Pulmonary artery endothelial cell (primary cell): ENCODE results near the gene CETP. TPM values are rescaled to one million over a fixed set of nuclear protein-coding genes. Genes with fewer than 3 reads are reported as not detected.
"Not testable (repeated sequence)": the region's sequence is repeated elsewhere in the genome, so short reads cannot be mapped to it uniquely, and the experiment has no call there.

ENCODE experiments used
- DNase-seq: peaks from one replicate; pipeline ENCODE4 v3.0.0-alpha.2; 2011; ENCODE audit warnings: low read depth, low spot score
- total RNA-seq: library from RNA; depleted of rRNA; stranded (reverse); fragments of >200 nt; gene quantifications from 2 replicates; pipeline ENCODE4 v1.2.3, GENCODE V29; 2014

CETP gene
- total RNA-seq, 1 donor from 2014 or later = 0.33 TPM

DNA sequence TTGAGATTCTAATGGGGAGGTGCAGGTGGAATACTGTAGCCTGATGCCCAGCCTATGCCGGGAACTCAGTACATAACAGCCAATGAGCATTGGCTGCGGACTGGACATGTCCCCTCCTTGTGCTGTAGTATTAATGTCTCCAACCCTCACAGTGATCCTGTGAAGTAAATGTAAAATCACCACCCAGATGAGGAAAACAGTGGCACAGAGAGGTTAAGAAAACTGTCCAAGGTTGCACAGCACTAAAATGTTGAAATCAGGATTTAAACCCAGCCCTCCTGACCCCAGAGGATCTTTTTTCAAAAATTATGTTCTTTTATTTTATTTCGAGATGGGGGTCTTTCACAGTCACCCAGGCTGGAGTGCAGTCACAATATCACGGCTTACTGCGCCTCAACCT lies 35.5 kb downstream of the CETP start:
- no peak for DNase-seq

- no peak for DNase-seq
These were observed 36.2 kb downstream of the CETP start for GRCh38 chr16:56997931-56998330.

GRCh38 chr16:56998352-56998751 lies 36.6 kb downstream of the CETP start:
- DNase-seq = no peak

DNA sequence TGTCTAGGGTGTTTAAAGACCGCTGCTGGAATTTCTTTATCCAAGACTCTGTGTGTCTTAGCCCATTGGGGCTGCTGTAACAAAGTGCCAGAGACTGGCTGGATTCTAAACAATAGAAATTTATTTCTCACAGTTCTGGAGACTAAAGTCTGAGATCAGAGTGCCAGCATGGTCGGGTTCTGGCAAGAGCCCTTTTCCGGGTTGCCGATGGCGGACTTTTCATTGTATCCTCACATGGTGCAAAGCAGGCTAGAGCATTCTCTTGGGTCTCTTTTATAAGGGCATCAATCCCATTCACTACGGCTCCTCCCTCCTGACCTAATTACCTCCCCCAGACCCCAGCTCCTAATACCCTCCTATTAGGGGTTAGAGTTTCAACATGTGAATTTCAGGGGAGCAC lies 37.1 kb downstream of the CETP start:
- DNase-seq = no peak

DNA sequence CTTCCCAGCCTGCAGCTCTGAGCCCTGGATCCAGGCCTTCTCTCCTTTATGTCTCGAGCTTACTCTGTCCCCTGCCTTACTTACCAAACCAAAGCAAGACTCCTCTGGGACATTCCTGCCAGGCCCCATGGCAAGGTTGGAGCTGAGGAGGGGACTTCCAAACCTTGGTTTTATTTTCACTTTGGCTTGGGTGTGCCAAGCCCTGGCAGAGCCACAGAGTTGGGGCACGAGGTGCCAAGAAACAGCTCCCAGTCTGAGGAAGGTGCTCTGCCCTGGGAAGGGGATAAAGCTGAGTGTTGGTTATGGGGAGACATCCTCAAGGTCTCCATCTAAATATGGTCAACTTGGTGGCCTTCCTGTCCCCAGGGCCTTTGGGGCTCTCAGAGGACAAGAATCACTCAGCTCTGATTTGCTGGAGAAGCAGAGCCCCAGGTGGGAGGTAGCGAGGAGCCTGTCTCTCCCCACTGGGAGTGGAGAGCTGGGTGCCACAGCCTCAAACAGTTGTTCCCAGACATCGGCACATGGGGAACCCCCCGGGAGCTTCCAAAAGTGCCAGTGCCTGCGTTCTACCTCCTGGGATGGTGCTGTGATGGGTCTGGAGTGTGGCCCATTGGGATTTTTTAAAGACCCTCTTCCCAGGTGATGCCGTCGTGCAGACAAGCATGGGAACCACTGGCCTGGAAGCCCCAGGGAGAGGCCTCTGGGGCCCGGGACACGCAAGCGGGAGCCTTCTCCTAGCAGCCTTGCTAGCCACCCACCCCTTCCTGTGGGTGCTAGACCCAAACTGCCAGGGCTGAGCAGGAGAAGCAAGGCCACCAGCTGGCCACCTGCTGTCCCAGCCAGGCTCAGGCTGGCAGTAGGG lies 37.9 kb downstream of the CETP start:
- no peak for DNase-seq

DNA sequence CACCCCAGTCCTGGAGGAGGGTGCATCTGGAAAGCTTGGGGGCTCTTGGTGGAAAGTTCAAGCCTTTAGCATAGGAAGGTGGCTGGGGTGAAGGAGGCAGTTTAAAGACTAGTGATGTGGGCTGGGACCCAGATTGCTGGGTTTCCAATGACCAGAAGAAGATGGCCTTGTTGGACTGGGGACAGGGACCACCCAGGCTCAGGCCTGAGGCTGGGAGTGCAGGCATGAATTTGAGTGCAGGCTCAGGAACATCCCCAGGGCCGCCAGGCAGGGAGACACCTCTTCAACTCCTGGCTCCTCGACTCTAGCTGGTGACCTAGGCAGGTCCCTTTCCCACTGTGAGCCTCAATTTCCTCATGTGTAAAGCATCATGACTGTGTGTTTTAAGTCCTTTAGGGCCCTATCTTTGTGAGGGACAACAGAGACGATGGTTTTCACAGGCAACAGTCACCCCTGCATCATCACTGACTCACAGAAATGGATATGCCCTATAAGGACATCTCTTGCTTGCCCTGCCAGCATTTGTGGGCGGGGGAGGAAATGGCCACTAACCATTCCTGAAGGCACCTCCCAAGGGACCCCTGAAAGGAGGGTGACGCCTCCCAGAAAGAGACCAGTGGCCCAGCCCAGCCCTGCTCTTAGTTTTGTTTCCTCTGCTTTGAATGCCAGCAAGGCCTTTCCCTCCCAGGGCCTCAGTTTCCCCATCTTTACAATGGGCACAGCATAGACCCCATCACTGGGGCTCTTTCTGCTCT lies 38.7 kb downstream of the CETP start:
- DNase-seq = peak; percentile 66

DNA sequence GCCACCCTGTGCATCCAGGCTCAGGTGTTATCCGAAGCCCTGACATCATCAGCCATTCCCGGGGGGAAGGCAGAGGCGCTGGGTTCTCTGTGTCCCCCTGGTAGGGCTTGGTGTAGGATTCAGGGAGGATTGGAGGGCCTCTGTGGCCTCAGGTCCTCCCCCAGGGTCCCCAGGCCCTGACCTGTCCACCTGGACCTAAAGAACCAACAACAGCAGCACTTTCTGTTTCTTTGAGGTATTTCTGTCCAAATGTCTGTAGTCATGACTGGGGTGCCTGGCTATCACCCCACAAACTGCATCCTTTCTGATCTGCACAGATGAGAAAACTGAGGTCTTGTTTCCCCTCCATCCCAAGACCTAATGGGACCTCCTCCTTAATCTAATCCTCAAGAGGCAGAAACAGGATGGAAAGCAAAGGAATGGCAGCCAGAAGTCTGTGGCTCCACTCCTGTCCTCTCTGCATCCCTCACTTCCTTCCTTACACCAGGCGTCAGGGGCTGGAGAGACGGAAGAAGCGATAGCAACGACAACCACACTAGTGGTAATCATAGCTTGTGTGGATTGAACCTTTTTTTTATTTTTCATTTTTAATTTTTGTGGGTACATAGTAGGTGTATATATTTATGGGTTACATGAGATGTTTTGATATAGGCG lies 39.4 kb downstream of the CETP start:
- DNase-seq = no peak

- DNase-seq = no peak
These were observed 42.0 kb downstream of the CETP start for GRCh38 chr16:57003439-57004386.

GRCh38 chr16:57004387-57005250 lies 42.9 kb downstream of the CETP start:
- no peak for DNase-seq

DNA sequence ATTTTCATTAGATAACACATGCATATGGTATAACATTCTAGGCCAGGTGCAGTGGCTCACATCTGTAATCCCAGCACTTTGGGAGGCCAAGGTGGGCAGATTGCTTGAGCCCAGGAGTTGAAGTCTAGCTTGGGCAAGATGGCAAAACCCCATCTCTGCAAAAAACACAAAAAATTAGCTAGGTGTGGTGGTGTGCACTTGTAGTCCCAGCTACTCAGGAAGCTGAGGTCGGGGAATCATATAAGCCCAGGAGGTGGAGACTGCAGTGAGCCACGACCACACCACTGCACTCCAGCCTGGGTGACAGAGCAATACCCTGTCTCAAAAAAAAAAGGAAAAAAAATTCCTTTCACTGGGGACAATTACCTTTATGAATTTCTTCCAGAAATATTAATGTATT lies 43.8 kb downstream of the CETP start:
- not testable (repeated sequence) for DNase-seq

- DNase-seq = no peak
These were observed 45.3 kb downstream of the CETP start for GRCh38 chr16:57007050-57007449.

DNA sequence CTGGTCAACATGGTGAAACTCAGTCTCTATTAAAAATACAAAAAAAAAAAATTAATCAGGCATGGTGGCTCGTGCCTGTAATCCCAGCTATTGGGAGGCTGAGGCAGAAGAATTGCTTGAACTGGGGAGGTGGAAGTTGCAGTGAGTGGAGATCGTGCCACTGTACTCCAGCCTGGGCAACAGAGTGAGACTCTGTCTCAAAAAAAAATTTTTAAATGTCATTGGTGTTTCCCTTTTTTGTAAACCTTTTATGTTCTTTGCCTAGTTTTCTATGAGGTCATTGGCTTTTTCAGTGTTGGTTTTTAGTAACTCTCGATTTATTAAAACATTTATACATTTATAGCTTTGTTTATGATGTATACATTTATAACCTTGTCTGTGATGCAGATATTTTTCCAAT lies 45.8 kb downstream of the CETP start:
- no peak for DNase-seq

DNA sequence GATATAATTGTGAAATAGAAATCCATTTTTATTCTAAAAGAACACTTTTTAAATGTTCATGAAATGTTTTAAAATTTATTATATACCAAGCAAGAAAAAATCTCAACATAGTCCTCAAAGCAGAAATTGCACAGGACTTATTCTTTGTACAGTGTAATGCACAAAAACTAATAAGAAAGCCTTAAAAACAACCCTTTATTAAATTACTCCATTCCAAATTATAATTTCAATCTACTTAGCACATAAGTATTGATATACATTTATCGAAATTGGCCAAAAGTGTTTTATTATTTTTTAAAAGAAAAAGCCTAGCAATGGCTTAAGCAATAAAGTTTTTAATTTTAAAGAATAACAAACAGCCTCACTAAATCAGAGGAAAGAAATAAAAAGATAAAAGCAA lies 46.7 kb downstream of the CETP start:
- DNase-seq = no peak

DNA sequence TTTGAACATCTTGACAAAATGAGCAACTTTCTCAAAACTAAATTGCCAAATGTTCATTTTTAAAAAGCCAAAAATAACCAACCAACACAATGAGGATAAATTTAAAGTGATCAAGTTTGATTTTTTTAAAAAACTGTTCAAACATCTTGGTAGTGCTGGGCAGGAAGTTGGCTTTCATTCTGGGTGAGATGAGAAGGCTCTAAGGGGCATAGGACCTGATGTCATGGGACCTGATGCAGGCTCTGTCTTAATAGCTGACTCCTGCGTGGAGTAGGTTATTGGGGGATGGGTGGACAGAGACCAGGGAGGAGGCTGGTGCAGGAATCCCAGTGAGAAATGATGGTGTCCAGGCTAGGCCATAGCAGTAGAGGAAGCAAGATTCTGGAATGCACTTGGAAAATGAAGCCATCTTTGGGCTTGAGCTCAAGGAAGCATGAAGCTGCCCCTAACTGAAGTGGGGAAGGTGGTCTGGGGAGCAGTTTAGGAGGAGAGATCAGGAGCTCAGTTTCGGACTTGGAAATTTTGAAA lies 48.0 kb downstream of the CETP start:
- no peak for DNase-seq

DNA sequence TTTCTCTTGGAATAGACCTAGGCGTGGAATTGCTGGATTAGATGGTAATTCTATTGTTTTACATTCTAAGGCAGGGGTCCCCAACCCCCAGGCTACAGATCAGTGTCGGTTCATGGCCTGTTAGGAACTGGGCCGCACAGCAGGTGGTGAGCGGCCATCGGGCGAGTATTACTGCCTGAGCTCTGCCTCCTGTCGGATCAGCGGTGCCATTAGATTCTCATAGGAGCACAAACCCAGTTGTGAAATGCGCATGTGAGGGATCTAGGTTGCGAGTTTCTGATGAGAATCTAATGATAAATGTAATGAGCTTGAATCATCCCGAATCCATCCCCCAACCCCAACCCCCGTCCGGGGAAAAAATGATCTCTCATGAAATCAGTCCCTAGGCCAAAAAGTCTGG lies 50.6 kb downstream of the CETP start:
- no peak for DNase-seq

DNA sequence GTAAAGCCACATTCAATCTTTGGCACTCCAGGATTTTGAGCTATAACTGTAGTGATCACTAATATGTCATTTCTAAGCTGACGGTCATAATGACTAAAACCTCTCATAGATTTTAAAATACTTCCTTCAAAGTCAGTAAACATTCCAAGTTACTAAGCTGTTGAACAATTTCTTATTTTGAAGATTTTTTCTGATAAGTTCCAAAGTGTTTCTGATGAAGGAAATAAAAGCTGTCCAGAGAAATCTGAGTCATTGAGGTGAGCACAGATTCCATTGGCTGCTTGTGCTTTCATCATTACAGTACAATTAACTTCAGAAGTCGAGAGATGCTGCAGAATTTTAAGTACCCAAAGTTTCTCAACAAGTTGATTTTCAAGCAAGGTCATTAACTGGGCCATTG lies 51.5 kb downstream of the CETP start:
- no peak for DNase-seq

- DNase-seq = no peak
These were observed 52.2 kb downstream of the CETP start for GRCh38 chr16:57013902-57014301.

DNA sequence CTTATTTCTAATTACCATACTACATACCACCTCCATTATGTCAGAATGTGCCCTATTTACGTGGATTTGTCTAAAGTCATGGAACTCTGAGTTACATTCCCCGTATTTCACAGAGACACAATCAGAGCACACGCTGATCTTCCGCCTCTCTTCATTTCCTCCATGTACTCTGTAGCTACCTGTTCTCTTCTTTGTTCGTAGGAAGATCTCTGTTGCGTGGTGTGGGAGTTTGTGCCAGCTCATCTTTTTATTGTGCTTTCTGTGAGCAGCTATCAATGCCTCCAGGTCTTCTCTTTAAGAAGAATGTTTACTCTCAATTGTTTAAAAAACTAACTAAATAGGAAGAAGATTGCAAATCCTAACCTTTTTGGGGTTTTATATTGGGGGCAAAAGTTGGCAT lies 54.6 kb downstream of the CETP start:
- no peak for DNase-seq

DNA sequence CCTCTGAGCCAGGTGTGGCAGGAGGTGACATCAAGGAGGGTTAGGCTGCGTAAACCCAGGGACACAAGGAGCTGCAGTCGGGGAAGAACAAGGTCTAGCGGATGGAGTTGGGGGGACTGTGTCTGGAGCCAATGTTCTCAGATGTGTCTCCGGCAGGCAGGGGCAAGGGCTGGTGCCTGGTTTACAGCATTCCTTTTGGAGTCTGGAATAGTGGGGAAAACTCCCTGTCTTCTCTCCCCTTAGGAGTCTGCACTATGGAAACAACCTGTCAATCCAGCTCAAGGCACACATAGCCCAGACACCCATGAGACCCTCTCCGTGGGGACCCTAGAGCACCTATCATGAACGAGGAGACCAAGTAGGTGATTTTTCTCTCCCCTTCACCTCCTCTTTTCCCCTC lies 55.1 kb downstream of the CETP start:
- DNase-seq = no peak

- DNase-seq = peak; percentile 57
These were observed 55.5 kb downstream of the CETP start for GRCh38 chr16:57017251-57017650.
